CD4-positive, CD25-positive, alpha-beta regulatory T cell (primary cell): ENCODE results near the gene BRD7. TPM values are rescaled to one million over a fixed set of nuclear protein-coding genes. Genes with fewer than 3 reads are reported as not detected.
A peak's percentile ranks its signal among the peaks of the same experiment; 100 is the strongest.

Experiments used
- ATAC-seq, 2 donors: fragments of 150-1000 bp; cut with Tn5 transposase; one replicate each; pipeline ENCODE4 v1.10.0; 2021; ENCODE audit warnings: low read depth in 2 of 2, moderate number of reproducible peaks in 2 of 2, moderate library complexity in 1 of 2
- DNase-seq, 3 donors: peaks; one replicate each; pipeline versions ENCODE4 v3.0.0 to v3.0.0-alpha.2; 2012 to 2022; ENCODE audit warnings: mixed read lengths in 1 of 3
- H3K27ac ChIP-seq: one replicate; pipeline ENCODE4 v1.7.0; 2013; ENCODE audit warnings: mild to moderate bottlenecking, low read length; ENCODE audit not compliant: insufficient read depth, poor library complexity, severe bottlenecking
- H3K27me3 ChIP-seq: one replicate; pipeline ENCODE4 v1.7.0; 2013; ENCODE audit warnings: low read length; ENCODE audit not compliant: control insufficient read depth, insufficient read depth
- H3K36me3 ChIP-seq: one replicate; pipeline ENCODE4 v1.7.0; 2013; ENCODE audit warnings: mild to moderate bottlenecking, low read length, moderate library complexity; ENCODE audit not compliant: control insufficient read depth, insufficient read depth
- H3K4me1 ChIP-seq: 2 replicates; pipeline ENCODE4 v1.7.0; 2013; ENCODE audit warnings: mild to moderate bottlenecking, low read length; ENCODE audit not compliant: insufficient read depth, control insufficient read depth, poor library complexity, severe bottlenecking
- H3K4me3 ChIP-seq: one replicate; pipeline ENCODE4 v1.7.0; 2013; ENCODE audit warnings: low read depth, mild to moderate bottlenecking, low read length, moderate library complexity
- H3K9me3 ChIP-seq, 2 experiments: 1 replicate in 1 of 2; 2 replicates in 1 of 2; pipeline ENCODE4 v1.7.0; 2013; ENCODE audit warnings: low read length in 2 of 2, mild to moderate bottlenecking in 1 of 2, moderate library complexity in 1 of 2; ENCODE audit not compliant: control insufficient read depth in 2 of 2
- H3K27ac Mint-ChIP-seq, 3 donors: one replicate each; pipeline ENCODE4 v1.8.0; 2020 to 2022; ENCODE audit warnings: mild to moderate bottlenecking in 3 of 3, mixed read lengths in 3 of 3, moderate library complexity in 2 of 3
- H3K27me3 Mint-ChIP-seq: one replicate; pipeline ENCODE4 v1.8.0; 2022; ENCODE audit warnings: mild to moderate bottlenecking, mixed read lengths
- H3K36me3 Mint-ChIP-seq: one replicate; pipeline ENCODE4 v1.8.0; 2020; ENCODE audit warnings: mixed read lengths
- H3K4me1 Mint-ChIP-seq, 4 donors: one replicate each; pipeline ENCODE4 v1.8.0; 2020 to 2022; ENCODE audit warnings: mixed read lengths in 4 of 4, mild to moderate bottlenecking in 1 of 4
- H3K4me3 Mint-ChIP-seq, 4 donors: one replicate each; pipeline ENCODE4 v1.8.0; 2020 to 2022; ENCODE audit warnings: mild to moderate bottlenecking in 4 of 4, mixed read lengths in 4 of 4, moderate library complexity in 3 of 4
- H3K9me3 Mint-ChIP-seq, 7 donors: one replicate each; pipeline ENCODE4 v1.8.0; 2020 to 2022; ENCODE audit warnings: mixed read lengths in 7 of 7, mild to moderate bottlenecking in 3 of 7, moderate library complexity in 2 of 7
- polyA plus RNA-seq, 4 donors: library from polyadenylated mRNA; unstranded; fragments of 300-500 nt; fragmentation: Illumina TruSeq; gene quantifications; one replicate each; pipeline ENCODE4 v1.2.3, GENCODE V29; 2021
- total RNA-seq: library from RNA; stranded (reverse); gene quantifications from one replicate; pipeline ENCODE4 v1.2.3, GENCODE V29; 2022

BRD7 gene
- total and polyA plus RNA-seq, 5 donors from 2014 or later: 23.3 to 88.6 (median 37.4) TPM

DNA sequence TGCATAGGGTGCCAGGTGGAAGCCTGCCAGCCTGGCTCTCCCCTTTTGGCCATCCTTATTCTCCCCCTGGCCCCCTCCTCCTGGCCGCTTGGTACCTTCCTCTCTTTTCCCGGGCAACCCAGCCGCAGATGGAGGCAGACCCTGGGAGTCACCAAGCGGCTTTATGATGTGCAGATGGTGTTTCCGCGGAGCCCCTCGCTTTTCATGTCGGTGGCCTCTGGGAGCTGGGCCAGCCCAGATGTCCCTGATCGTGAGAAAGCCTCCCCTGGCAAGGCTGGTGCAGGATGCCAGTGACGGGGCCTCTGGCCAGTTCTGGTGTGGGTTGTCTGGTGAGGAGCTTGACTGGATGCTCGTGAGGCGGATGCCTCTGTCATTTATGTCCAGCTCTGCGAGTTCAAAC is 18.0 kb upstream of the BRD7 start:
- Histone ChIP-seq H3K9me3 (no peaks in the 10 kb centered on the region), H3K27me3 (no peaks in the 10 kb centered on the region), H3K36me3 (no peaks in the 10 kb centered on the region), H3K4me3 (no peak overlapping the region), H3K4me1 (no peaks in the 10 kb centered on the region), H3K27ac (no peak overlapping the region)
- H3K4me3 Mint-ChIP-seq: no peak overlapping the region
- no peaks in the 10 kb centered on the region for H3K9me3 Mint-ChIP-seq
- H3K27me3 Mint-ChIP-seq: peaks cover 17% of the 10 kb centered on the region
- H3K4me1 Mint-ChIP-seq: peaks cover 0 to 2% (median 0%) of the 10 kb centered on the region in 4 donors
- H3K36me3 Mint-ChIP-seq: no peaks in the 10 kb centered on the region
- ATAC-seq: no peak
- H3K27ac Mint-ChIP-seq: no peak overlapping the region
- no peak for DNase-seq

DNA sequence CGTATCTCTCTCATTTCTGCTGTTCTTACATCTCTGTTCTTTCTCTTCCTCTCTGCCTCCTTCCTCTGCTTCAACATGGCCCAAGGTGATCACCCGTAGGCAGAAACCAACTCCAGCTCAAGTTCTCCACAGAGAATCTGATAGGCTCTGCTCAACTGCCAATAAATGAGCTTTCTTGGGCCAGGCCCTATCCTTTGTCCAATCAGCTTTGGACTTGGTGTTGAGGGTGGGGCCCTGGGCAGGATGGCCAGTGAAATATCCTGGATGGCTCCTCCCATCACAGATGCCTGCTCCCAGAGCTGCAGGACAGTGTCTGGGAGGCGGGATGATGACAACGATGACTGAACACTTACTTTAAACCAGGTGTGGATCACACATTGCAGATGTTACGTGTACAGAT is 17.4 kb upstream of the BRD7 start:
- Histone ChIP-seq H3K36me3 (no peaks in the 10 kb centered on the region), H3K4me3 (no peak overlapping the region), H3K27me3 (no peaks in the 10 kb centered on the region), H3K4me1 (no peaks in the 10 kb centered on the region), H3K27ac (no peak overlapping the region), H3K9me3 (no peaks in the 10 kb centered on the region)
- ATAC-seq (no peak), DNase-seq (no peak)
- H3K4me1 Mint-ChIP-seq: peaks cover 0 to 2% (median 0%) of the 10 kb centered on the region in 4 donors
- H3K4me3 Mint-ChIP-seq: no peak overlapping the region
- H3K36me3 Mint-ChIP-seq: no peaks in the 10 kb centered on the region
- H3K27ac Mint-ChIP-seq: no peak overlapping the region
- peaks cover 18% of the 10 kb centered on the region for H3K27me3 Mint-ChIP-seq
- no peaks in the 10 kb centered on the region for H3K9me3 Mint-ChIP-seq

DNA sequence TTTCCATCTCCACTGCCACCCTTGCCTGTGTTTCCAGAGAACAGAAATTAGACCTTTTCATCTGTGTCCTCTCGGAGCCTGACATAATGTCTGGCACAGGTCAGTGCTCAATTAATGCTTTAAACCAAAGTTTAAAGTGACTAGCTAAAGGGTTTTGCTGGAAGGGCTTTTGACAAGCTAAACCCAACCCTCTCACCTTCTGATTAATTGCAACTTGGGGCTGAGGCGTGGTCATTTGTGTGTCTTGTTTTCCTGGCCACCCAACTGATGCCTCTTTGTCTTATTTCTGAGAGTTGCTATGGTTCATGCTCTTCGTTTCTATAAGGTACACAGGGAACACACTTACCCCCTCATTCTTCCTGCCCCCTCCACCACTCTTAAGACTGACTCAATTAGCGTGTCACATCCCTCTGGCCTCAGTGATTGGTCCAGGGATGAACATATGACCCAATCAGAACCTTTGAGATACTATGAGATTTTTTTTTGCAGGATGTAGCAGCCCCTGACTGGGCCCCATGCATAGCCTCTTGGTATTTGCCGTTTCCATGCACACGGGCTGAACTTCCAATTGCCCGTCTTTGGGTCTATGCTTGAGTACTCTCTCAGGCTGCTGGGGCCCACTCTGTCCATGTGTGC is 15.8 kb upstream of the BRD7 start:
- DNase-seq (no peak), ATAC-seq (no peak)

DNA sequence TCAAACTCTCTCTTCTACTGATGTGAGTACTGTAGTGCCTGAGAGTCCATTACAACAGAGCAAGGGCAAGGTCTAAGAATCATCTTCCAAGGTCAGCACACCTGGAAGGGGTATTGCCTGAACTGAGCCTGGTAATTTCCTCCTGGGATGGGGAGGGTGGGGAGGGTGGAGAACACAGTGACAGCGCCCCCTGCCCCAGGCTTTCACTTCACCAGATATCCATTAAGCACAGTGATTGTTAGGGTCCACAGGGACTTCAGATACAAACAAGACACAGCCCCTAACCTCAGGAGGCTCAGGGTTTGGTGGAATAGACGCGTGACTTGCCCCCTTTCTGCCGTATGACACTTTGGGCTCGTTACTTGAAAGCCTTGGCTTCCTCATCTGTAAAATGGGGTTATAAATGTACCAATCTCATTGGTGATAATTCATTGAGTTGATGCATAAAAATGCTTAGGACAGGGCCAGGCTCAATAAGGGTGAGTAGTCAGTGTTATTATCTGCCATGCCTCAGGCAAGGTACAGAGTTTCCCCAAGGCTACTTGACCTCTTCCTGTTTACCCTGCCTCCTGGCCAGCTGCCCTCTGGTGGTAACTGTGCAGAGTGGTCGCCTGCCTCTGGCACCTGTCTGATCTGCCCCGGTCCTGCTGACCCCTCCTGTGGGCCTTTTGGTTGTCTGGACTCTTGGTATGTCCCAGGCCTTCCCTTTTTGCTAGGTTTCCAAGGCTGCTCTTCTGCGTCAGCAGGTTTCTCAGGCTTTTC is 13.1 kb upstream of the BRD7 start:
- no peak for ATAC-seq
- H3K4me1 ChIP-seq: no peaks in the 10 kb centered on the region
- H3K27me3 ChIP-seq: no peaks in the 10 kb centered on the region
- H3K36me3 ChIP-seq: no peaks in the 10 kb centered on the region
- Mint-ChIP-seq H3K27ac (no peak overlapping the region), H3K4me3 (no peak overlapping the region), H3K9me3 (peaks cover 0 to 2% (median 0%) of the 10 kb centered on the region in 7 donors), H3K36me3 (no peaks in the 10 kb centered on the region), H3K4me1 (peaks cover 0 to 2% (median 0%) of the 10 kb centered on the region in 4 donors), H3K27me3 (peaks cover 17% of the 10 kb centered on the region)
- no peak for DNase-seq
- H3K4me3 ChIP-seq: no peak overlapping the region
- H3K9me3 ChIP-seq: no peaks in the 10 kb centered on the region
- H3K27ac ChIP-seq: no peak overlapping the region

More for the DNA sequence above, 15.8 kb upstream of the BRD7 start:
- Mint-ChIP-seq H3K4me3 (no peak overlapping the region), H3K4me1 (peaks cover 0 to 2% (median 0%) of the 10 kb centered on the region in 4 donors), H3K36me3 (no peaks in the 10 kb centered on the region), H3K9me3 (peaks cover 0 to 2% (median 0%) of the 10 kb centered on the region in 7 donors), H3K27ac (no peak overlapping the region), H3K27me3 (peaks cover 24% of the 10 kb centered on the region)
- H3K27ac ChIP-seq: no peak overlapping the region
- H3K9me3 ChIP-seq: no peaks in the 10 kb centered on the region
- no peak overlapping the region for H3K4me3 ChIP-seq
- no peaks in the 10 kb centered on the region for H3K27me3 ChIP-seq
- no peaks in the 10 kb centered on the region for H3K4me1 ChIP-seq
- no peaks in the 10 kb centered on the region for H3K36me3 ChIP-seq

DNA sequence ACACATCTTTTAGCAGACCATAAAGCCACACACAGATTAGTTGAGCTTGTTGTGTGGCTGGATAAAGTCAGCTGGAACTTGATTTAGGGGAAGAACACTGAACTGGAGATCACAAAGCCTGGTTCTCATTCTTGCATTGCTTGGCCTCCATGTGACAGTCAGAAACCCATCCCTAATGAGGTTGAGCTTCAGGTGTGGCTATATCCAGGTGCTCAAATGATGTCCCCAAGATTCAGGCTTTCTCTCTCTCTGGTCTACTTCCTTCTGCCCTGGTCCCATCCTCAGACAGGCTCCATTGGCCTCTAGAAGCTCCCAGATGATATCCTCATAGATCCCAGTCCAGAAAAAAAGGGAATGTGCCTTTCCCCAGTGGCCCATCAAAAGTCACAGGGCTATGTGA is 9.6 kb upstream of the BRD7 start:
- no peak overlapping the region for H3K4me3 Mint-ChIP-seq
- H3K4me1 Mint-ChIP-seq: no peaks in the 10 kb centered on the region
- no peak overlapping the region for H3K27ac Mint-ChIP-seq
- peaks cover 26% of the 10 kb centered on the region for H3K27me3 Mint-ChIP-seq
- Histone ChIP-seq H3K27me3 (no peaks in the 10 kb centered on the region), H3K27ac (no peak overlapping the region), H3K4me1 (no peaks in the 10 kb centered on the region), H3K36me3 (no peaks in the 10 kb centered on the region), H3K4me3 (no peak overlapping the region), H3K9me3 (no peaks in the 10 kb centered on the region)
- no peaks in the 10 kb centered on the region for H3K36me3 Mint-ChIP-seq
- DNase-seq: no peak
- ATAC-seq: no peak
- peaks cover 0 to 2% (median 0%) of the 10 kb centered on the region in 7 donors for H3K9me3 Mint-ChIP-seq

DNA sequence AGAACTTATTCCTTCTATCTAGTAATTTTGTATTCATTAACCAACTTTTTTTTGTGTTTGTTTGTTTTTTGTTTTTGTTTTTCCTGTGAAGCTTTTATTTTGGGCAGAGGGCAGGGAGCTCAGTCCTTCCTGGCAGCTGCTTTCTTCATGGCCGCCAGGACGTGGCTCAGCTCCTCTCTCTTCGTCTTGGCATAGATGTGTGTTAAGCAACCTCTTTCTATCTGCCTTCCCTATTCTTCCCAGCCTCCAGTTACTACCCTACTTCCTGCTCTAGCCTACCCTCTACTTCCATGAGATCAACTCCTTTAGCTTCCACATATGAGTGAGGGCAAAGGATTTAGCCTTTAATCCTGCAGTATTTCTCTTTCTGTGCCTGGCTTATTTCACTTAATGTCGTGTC is 8.2 kb upstream of the BRD7 start:
- DNase-seq: no peak
- Histone ChIP-seq H3K36me3 (no peaks in the 10 kb centered on the region), H3K27me3 (no peaks in the 10 kb centered on the region), H3K4me1 (no peaks in the 10 kb centered on the region), H3K9me3 (no peaks in the 10 kb centered on the region), H3K4me3 (no peak overlapping the region), H3K27ac (no peak overlapping the region)
- Mint-ChIP-seq H3K4me3 (no peak overlapping the region), H3K9me3 (peaks cover 0 to 2% (median 0%) of the 10 kb centered on the region in 7 donors), H3K4me1 (peaks cover 0 to 1% (median 0%) of the 10 kb centered on the region in 4 donors), H3K36me3 (no peaks in the 10 kb centered on the region), H3K27me3 (peaks cover 30% of the 10 kb centered on the region), H3K27ac (no peak overlapping the region)
- no peak for ATAC-seq

DNA sequence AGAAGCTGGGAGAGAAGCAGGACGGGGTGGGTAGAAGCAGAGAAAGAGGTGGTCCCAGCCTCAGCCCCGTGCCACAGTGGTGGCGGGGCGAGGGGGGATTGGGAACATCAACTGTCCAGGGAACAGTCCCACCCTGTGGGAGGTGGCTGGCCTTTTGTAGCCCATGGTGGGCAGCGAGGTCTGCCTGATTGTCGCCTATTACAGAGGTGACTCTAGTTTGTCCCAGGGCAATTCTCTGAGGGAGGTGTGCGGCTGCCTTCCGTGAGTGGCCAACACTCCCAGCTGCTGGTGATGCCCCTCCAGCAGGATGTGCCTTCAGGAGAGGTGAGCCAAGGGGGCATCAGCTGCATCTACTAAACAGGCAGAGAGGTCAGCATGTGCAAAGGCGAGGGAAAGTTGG is 5.0 kb upstream of the BRD7 start:
- Mint-ChIP-seq H3K4me1 (peaks cover 0 to 19% (median 12%) of the 10 kb centered on the region in 4 donors), H3K27me3 (peaks cover 28% of the 10 kb centered on the region), H3K9me3 (no peaks in the 10 kb centered on the region), H3K4me3 (peak overlapping the region in 1 of 4 donors; percentile 34), H3K27ac (peak overlapping the region in 2 of 3 donors; percentile 76 to 78), H3K36me3 (no peaks in the 10 kb centered on the region)
- H3K4me1 ChIP-seq: peaks cover 6% of the 10 kb centered on the region
- H3K4me3 ChIP-seq: no peak overlapping the region
- no peak for ATAC-seq
- H3K36me3 ChIP-seq: no peaks in the 10 kb centered on the region
- H3K27ac ChIP-seq: no peak overlapping the region
- no peak for DNase-seq
- no peaks in the 10 kb centered on the region for H3K27me3 ChIP-seq
- H3K9me3 ChIP-seq: no peaks in the 10 kb centered on the region

DNA sequence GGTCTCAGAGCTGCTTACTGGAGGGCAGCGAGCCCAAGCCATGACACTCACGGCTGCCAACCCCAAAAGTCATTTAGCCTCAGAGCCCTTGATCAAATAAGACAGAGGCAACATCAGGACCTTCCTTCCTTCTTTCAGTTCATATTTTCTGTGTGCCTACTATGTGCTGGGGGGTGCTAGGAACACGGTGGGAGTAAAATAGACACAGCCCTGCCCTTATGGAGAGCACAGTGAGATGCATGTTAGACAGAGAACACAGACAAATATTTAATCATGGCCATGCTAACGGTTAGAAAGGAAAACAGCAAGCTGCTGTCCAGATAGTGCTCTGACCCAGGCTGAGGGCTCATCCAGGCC is 4.5 kb upstream of the BRD7 start:
- Mint-ChIP-seq H3K27ac (peak overlapping the region in 1 of 3 donors; percentile 78), H3K4me3 (no peak overlapping the region), H3K4me1 (peaks cover 0 to 19% (median 12%) of the 10 kb centered on the region in 4 donors), H3K36me3 (no peaks in the 10 kb centered on the region), H3K27me3 (peaks cover 28% of the 10 kb centered on the region), H3K9me3 (no peaks in the 10 kb centered on the region)
- Histone ChIP-seq H3K27ac (no peak overlapping the region), H3K9me3 (no peaks in the 10 kb centered on the region), H3K4me3 (no peak overlapping the region), H3K27me3 (no peaks in the 10 kb centered on the region), H3K4me1 (peaks cover 6% of the 10 kb centered on the region), H3K36me3 (no peaks in the 10 kb centered on the region)
- DNase-seq (no peak), ATAC-seq (no peak)
